Measurements from ENCODE around the gene TMEM132D. TPM values are rescaled to one million over a fixed set of nuclear protein-coding genes. Genes with fewer than 3 reads are reported as not detected.

The TMEM132D gene
- total and polyA plus RNA-seq, 2 of the 4 experiments (the other 2 are of a cell fraction), result not detected

GRCh38 chr12:129779989-129780388, 123.8 kb downstream of the TMEM132D start:
- H2BK15ac ChIP-seq (ENCODE audit: low read depth, low read length), result no peak overlapping the region
- no peak overlapping the region for H2BK20ac ChIP-seq (ENCODE audit: low read depth, low read length)
- H3K9me3 ChIP-seq (ENCODE audit: control insufficient read depth, insufficient read depth, low read length), result peaks cover 28% of the 10 kb centered on the region
- H3K36me3 ChIP-seq (ENCODE audit: control insufficient read depth, insufficient read depth, low read length), result no peaks in the 10 kb centered on the region
- no peak overlapping the region for H3K4me3 ChIP-seq (ENCODE audit: insufficient read depth, low read depth, low read length)
- dilution Hi-C loops (cut with HindIII; ENCODE audit: low sequenced_read_pairs, unreplicated experiment), result no loop called here
- H2AFZ ChIP-seq (replicated peaks; ENCODE audit: low read length, poor library complexity), result no peak overlapping the region
- intact Hi-C loops (cut with micrococcal nuclease), result no loop called here
- in situ Hi-C loops (cut with MboI; ENCODE audit: low sequenced_read_pairs), result no loop called here
- no TSS peak for BruUV-seq (replicated peaks)
- H3K27me3 ChIP-seq (ENCODE audit: control insufficient read depth, insufficient read depth, low read length), result no peaks in the 10 kb centered on the region
- H3K56ac ChIP-seq (ENCODE audit: extremely low read depth, insufficient read depth, low read length), result no peak overlapping the region
- no peak overlapping the region for H3K14ac ChIP-seq (replicated peaks; ENCODE audit: low read depth, low read length)
- no CpG with 5 or more reads among the region's 12 CpGs for WGBS, 2 experiments (ENCODE audit: extremely low coverage in 2 of 2, insufficient read length in 1 of 2)
- CTCF ChIA-PET, result no interaction called here
- no peaks in the 10 kb centered on the region for H3K79me1 ChIP-seq (ENCODE audit: low read depth in 1 of 2, low read length in 2 of 2)
- no peak overlapping the region for H3K4me2 ChIP-seq (ENCODE audit: low read depth, low read length)
- no peaks in the 10 kb centered on the region for H3K9me1 ChIP-seq (ENCODE audit: insufficient read depth, low read length)
- H3K4ac ChIP-seq (ENCODE audit: low read depth, low read length), result no peak overlapping the region
- no peak overlapping the region for H4K5ac ChIP-seq (ENCODE audit: low read depth, low read length)
- H2AK9ac ChIP-seq (replicated peaks; ENCODE audit: low read depth, low read length, poor library complexity), result no peak overlapping the region
- no peak overlapping the region for H2BK5ac ChIP-seq (ENCODE audit: low read depth, low read length, poor library complexity, severe bottlenecking)
- TF ChIP-seq NFE2L2 (IDR thresholded peaks at IDR 0.05; ENCODE audit: low read depth, low read length) (no peak), ELK1 (IDR thresholded peaks at IDR 0.05; ENCODE audit: borderline replicate concordance, low read depth, low read length) (no peak), CTCF (conservative IDR thresholded peaks at IDR 0.05; ENCODE audit: low read depth, low read length) (no peak), MAZ (IDR thresholded peaks at IDR 0.05; ENCODE audit: borderline replicate concordance, low read depth, low read length) (no peak), MAFK (IDR thresholded peaks at IDR 0.05; ENCODE audit: low read depth, low read length) (no peak)
- no peak for ATAC-seq (ENCODE audit: low read depth)
- no peak overlapping the region for H3K27ac ChIP-seq (ENCODE audit: insufficient read depth, low read length)
- no peaks in the 10 kb centered on the region for H3K4me1 ChIP-seq (ENCODE audit: control insufficient read depth, insufficient read depth, low read length)
- no peak overlapping the region for H3K9ac ChIP-seq (ENCODE audit: low read depth, low read length)
- no peak overlapping the region for H4K8ac ChIP-seq (ENCODE audit: low read depth in 2 of 2, low read length in 2 of 2)
- no peak overlapping the region for H2AK5ac ChIP-seq (ENCODE audit: low read depth, low read length)
- no peak overlapping the region for H3K23ac ChIP-seq (ENCODE audit: low read depth, low read length)
- H4K91ac ChIP-seq (ENCODE audit: insufficient read depth, low read depth, low read length), result no peak overlapping the region
- no peak overlapping the region for H2BK120ac ChIP-seq (ENCODE audit: low read depth, low read length)
- DNase-seq, result no peak
- H3K18ac ChIP-seq (ENCODE audit: low read depth, low read length), result no peak overlapping the region
- POLR2A ChIA-PET (ENCODE audit: unreplicated experiment), result no interaction called here
- no peaks in the 10 kb centered on the region for H4K20me1 ChIP-seq (ENCODE audit: insufficient read depth, low read length)
